Measurements from ENCODE around the gene OPN3.

Gene OPN3

DNA sequence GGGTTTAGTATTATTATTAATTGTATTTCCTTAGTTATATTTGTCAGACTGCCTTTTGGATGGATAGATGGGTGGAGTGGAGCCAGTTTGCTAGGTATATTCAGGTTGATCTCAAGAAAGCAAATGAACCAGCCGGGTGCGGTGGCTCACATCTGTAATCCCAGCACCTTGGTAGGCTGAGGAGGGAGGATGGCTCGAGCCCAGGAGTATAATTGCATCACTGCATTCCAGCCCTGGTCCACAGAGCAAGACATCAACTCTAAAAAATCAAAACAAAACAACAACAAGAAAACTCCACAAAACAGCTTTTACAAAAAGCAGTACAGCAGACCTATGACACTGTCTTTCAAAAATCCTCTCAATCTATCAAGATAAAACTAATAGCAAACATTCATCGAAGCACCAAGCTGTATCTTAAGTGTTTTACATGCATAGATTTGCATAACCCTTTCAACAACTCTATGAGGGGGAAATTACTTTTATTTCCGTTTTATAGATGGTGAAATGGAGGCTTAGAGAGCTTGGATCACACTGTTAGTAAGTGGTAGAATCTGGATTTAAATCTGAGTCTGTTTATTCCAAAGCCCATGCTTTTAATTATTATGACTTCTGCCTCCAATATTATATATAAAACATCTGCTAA lies 82.5 kb downstream of the OPN3 start:
- no peak overlapping the region for H2AFZ ChIP-seq
- no peaks in the 10 kb centered on the region for H3K36me3 ChIP-seq (ENCODE audit: control insufficient read depth, insufficient read depth, low read length)
- H3K79me2 ChIP-seq, result no peaks in the 10 kb centered on the region
- no peak overlapping the region for H3K4me3 ChIP-seq (ENCODE audit: low read depth, low read length)
- H3K4me1 ChIP-seq, result no peaks in the 10 kb centered on the region
- H3K27ac ChIP-seq, result no peak overlapping the region
- H3K4me2 ChIP-seq (ENCODE audit: low read length), result no peak overlapping the region
- H3K9me3 ChIP-seq (ENCODE audit: control insufficient read depth, low read length), result no peaks in the 10 kb centered on the region
- H3K9ac ChIP-seq, result no peak overlapping the region
- TF ChIP-seq CTCF (IDR thresholded peaks at IDR 0.05), result no peak
- H3K27me3 ChIP-seq (ENCODE audit: control insufficient read depth, insufficient read depth, low read length), result no peaks in the 10 kb centered on the region

GRCh38 chr1:241557031-241557430 lies 83.1 kb downstream of the OPN3 start:
- no peak overlapping the region for H3K27ac ChIP-seq
- no peak for TF ChIP-seq CTCF (IDR thresholded peaks at IDR 0.05)
- no peaks in the 10 kb centered on the region for H3K4me1 ChIP-seq
- no peaks in the 10 kb centered on the region for H3K27me3 ChIP-seq (ENCODE audit: control insufficient read depth, insufficient read depth, low read length)
- H3K9ac ChIP-seq, result no peak overlapping the region
- no peak overlapping the region for H3K4me2 ChIP-seq (ENCODE audit: low read length)
- no peaks in the 10 kb centered on the region for H3K79me2 ChIP-seq
- H3K36me3 ChIP-seq (ENCODE audit: control insufficient read depth, insufficient read depth, low read length), result no peaks in the 10 kb centered on the region
- H3K9me3 ChIP-seq (ENCODE audit: control insufficient read depth, low read length), result no peaks in the 10 kb centered on the region
- no peak overlapping the region for H2AFZ ChIP-seq
- H3K4me3 ChIP-seq (ENCODE audit: low read depth, low read length), result no peak overlapping the region

DNA sequence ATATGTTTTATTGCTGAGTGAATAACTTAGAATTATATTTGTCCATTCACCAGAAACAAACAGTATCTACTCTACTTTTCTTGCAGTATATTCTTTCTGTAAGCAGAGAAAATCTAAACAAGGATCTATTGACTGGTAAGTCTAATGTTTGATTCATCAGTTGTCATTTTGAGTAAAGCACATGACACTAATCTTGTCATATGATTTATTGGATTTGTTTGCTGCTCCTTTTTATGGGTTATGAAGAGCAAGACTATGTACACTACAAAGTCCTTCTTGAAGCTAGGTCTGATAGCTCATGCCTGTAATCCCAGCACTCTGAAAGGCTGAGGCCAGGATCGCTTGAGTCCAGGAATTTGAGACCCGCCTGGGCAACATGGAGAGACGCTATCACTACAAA lies 84.6 kb downstream of the OPN3 start:
- H3K79me2 ChIP-seq, result no peaks in the 10 kb centered on the region
- TF ChIP-seq CTCF (IDR thresholded peaks at IDR 0.05), result no peak
- H3K9me3 ChIP-seq (ENCODE audit: control insufficient read depth, low read length), result no peaks in the 10 kb centered on the region
- no peaks in the 10 kb centered on the region for H3K4me1 ChIP-seq
- no peak overlapping the region for H3K27ac ChIP-seq
- H3K36me3 ChIP-seq (ENCODE audit: control insufficient read depth, insufficient read depth, low read length), result no peaks in the 10 kb centered on the region
- H3K9ac ChIP-seq, result no peak overlapping the region
- H3K27me3 ChIP-seq (ENCODE audit: control insufficient read depth, insufficient read depth, low read length), result no peaks in the 10 kb centered on the region
- H3K4me3 ChIP-seq (ENCODE audit: low read depth, low read length), result no peak overlapping the region
- no peak overlapping the region for H3K4me2 ChIP-seq (ENCODE audit: low read length)
- no peak overlapping the region for H2AFZ ChIP-seq

DNA sequence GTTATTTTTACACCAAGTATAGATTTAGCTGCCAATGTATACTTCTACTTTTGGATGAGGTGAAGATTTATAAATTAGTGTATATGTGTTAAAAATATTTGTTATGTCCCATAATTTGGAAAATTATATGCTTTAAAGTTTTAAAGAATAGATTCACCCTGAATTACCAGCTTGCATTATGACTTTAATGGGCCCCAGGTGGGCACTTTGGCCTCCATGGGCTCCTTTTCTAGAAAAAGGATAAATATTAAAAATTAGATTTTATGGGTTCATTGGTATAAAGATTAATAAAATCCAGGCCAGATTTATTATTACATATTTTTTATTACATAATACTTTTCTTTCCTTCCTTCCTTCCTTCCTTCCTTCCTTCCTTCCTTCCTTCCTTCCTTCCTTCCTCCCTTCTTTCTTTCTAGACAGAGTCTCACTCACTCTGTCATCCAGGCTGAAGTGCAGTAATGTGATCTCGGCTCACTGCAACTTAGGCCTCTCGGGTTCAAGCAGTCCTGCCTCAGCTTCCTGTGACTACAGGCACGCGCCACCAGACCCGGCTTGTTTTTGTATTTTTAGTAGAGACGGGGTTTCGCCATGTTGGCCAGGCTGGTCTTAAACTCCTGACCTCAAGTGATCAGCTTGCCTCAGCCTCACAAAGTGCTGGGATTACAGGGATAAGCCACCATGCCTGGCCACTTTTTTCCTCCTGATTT lies 86.1 kb downstream of the OPN3 start:
- no peak for TF ChIP-seq CTCF (IDR thresholded peaks at IDR 0.05)

More for the DNA sequence above, 86.1 kb downstream of the OPN3 start:
- H3K4me1 ChIP-seq, result no peaks in the 10 kb centered on the region
- H3K27ac ChIP-seq, result no peak overlapping the region
- no peaks in the 10 kb centered on the region for H3K9me3 ChIP-seq (ENCODE audit: control insufficient read depth, low read length)
- no peaks in the 10 kb centered on the region for H3K27me3 ChIP-seq (ENCODE audit: control insufficient read depth, insufficient read depth, low read length)
- no peak overlapping the region for H3K4me2 ChIP-seq (ENCODE audit: low read length)
- H3K36me3 ChIP-seq (ENCODE audit: control insufficient read depth, insufficient read depth, low read length), result no peaks in the 10 kb centered on the region
- no peak overlapping the region for H2AFZ ChIP-seq
- no peak overlapping the region for H3K4me3 ChIP-seq (ENCODE audit: low read depth, low read length)
- H3K79me2 ChIP-seq, result no peaks in the 10 kb centered on the region
- H3K9ac ChIP-seq, result no peak overlapping the region

Measured in parathyroid adenoma (tissue), 2 donors.